HG03565 (cell line): ENCODE data around the gene YAF2.
A peak's percentile ranks its signal among the peaks of the same experiment; 100 is the strongest.
"Not testable (repeated sequence)": the region's sequence is repeated elsewhere in the genome, so short reads cannot be mapped to it uniquely, and the experiment has no call there.

Experiments
- ATAC-seq: cut with Tn5 transposase; IDR thresholded peaks from one replicate; pipeline ENCODE4 v1.9.1; 2021; ENCODE audit warnings: mild to moderate bottlenecking, moderate library complexity; ENCODE audit not compliant: unreplicated experiment

The YAF2 gene

DNA sequence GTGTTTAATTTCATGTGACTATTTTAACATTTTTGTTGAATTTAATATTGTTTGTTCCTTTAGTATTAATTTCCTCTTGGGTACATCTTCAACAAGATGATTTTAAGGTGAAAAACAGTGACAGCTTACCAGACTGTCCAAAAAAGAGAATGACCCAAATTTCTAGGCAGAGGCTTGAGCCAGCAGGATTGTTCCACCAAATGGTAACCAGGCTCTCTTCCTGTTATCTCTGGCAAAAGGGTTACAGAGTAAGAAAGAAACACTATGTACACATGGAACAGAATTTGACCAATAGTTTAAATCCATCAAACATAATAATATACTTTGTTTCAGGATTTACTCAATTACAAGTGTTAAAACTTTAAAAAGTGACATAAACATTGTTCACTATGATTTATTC is 39.0 kb downstream of the YAF2 start:
- ATAC-seq, result no peak

- no peak for ATAC-seq
These were observed 41.1 kb downstream of the YAF2 start for GRCh38 chr12:42196723-42197603.

DNA sequence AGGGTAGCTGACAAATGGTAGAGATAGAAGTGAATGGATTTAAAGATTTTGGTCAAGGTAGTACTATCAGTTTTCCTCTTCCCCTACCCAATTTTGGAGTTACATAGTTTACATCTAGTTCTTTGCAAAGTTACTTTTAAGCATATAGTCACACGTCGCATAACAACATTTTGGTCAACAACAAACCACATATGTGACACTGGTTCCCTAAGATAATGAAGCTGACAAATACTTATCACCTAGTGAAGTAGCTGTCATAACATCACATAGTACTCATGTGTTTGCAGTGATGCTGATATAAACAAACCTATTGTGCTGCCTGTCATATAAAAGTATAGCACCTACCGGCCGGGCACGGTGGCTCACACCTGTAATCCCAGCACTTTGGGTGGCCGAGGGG is 45.4 kb downstream of the YAF2 start:
- no peak for ATAC-seq

DNA sequence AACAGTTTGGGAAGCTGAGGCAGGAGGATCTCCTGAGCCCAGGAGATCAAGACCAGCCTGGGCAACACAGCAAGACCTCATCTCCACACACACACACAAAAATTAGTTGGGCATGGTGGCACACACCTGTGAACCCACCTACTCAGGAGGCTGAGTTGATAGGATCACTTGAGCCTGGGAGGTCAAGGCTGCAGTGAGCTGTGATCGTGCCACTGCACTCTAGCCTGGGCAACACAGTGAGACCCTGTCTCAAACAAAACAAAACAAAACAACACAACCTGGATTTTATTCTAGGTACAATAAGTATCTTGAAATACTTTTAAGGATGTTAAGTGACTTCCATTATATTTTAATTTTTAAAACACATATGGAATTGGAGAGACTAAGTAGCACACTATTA is 45.8 kb downstream of the YAF2 start:
- no peak for ATAC-seq

GRCh38 chr12:42190376-42190775 is 47.7 kb downstream of the YAF2 start:
- no peak for ATAC-seq

- not testable (repeated sequence) for ATAC-seq
These were observed 49.8 kb downstream of the YAF2 start for GRCh38 chr12:42188275-42188674.

- ATAC-seq, result no peak
These were observed 50.2 kb downstream of the YAF2 start for GRCh38 chr12:42187799-42188198.

- ATAC-seq, result peak; percentile 64
These were observed 51.3 kb downstream of the YAF2 start for GRCh38 chr12:42186793-42187192.

GRCh38 chr12:42182394-42182793 is 55.7 kb downstream of the YAF2 start:
- no peak for ATAC-seq

DNA sequence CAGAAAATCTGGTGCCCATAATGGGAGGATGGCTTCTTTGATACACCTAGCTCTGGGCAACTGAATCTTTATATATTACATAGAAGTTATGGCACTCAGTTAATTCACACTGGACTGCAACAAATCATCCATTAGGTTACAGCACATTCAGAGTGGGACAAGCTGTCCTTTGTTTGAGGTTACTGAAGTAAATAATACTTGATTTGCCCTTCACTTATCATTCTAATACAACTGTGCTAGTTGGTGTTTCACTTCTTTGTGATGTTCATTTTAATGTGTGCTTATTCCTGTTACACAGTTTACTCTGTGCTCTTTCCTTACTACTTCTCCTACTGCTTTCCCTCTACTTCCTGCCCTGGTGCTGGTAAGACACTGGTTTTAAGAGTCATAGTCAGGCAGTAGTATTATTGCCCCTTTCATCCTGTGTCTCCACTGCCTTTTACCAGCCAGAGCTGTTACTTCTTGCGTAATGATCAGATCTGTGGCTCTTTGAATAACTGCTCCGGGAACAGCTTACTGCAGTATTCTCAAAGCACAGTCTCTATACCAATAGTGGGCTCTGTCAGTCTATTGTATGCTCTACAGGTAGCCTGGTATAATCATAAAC is 57.0 kb downstream of the YAF2 start:
- ATAC-seq, result no peak

DNA sequence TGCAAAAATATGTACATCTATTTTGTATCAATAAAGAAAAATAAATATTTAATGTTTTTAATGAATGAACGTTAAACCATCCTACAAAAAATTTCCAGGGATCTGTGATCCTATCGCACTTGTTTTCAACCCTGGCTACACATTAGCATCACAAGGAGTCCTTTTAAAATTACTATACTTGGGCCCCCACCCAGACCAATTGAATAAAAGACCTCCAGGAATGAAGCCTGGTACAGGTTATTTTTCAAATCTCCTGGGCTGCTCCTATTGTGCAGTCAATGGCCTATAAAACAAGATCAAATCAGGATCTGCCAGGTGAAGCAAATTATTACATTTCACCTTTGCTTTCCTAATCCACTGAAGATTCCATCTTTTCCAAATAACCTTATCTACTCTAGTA is 59.9 kb downstream of the YAF2 start:
- no peak for ATAC-seq

DNA sequence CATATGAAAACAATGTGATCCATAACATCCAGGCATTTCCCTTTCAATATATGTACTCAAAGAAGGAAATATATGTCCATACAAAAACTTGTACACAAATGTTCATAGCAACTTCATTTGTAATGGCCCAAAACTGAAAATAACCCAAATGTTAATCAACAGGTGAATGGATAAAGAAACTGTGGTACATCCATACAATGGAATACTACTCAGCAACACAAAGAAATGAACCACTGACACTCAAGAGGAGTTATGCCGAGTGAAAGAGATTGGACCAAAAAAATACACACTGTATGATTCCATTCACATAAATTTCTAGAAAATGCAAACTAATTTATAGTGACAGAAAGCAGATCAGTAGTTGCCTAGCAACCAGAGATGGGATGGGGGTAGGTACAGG is 63.1 kb downstream of the YAF2 start:
- no peak for ATAC-seq

DNA sequence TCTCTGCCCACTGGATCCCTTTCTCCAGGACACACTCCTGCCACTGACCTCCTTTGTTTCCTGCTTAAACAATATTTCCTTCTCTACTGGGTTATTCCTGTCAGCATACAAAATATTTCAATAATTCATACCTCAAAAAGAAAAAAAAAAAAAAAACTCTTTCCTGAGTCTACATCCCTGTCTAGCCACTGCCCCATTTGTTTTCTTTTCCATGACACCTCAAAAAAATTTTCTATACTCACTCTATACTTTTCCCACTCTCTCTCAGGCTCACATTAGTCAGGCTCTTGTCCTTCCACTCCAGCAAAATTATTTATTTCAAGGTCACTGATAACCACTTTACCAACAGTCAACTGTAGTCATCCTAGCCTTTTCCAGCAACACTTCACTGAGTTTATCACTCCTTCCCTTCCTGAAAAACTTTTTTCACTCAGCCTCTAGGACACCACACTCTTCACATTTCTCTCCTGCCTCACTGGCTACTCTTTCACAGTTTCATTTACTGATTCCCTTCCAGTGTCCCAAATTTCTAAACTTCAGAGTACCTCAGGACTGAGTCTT is 64.0 kb downstream of the YAF2 start:
- no peak for ATAC-seq

DNA sequence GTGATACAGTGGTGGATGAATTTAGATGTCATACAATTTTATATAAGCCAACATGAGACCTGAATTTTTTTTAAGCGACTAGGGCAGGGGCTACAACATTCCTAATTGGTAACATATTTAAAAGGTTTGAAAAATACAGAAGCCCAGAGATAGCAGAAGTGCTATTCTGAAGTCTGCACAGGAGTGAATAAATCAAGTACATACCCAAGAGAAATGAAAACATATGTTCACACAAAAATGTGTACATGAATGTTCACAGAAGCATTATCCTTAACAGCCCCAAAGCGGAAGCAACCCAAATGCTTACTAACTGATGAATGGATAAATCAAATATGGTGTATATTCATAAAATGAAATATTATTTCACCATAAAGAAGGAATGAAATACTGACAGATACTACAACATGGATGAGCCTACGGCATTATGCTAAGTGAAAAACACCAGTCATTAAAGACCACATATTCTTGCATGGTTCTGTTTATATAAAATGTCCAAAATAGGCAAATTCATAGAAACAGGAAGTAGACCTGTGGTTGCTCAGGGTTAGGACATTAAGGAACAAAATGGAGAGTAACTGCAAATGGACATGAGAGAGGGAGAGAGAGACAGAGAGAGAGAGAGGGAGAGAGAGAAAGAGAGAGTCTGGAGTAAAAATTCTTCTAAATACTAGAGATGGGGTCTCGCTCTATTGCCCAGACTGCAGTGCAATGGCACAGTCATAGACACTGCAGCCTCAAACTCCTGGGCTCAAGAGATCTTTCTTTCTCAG is 65.4 kb downstream of the YAF2 start:
- no peak for ATAC-seq

- no peak for ATAC-seq
These were observed 70.3 kb downstream of the YAF2 start for GRCh38 chr12:42167711-42168110.

GRCh38 chr12:42166501-42166900 is 71.5 kb downstream of the YAF2 start:
- ATAC-seq, result no peak

- ATAC-seq, result no peak
These were observed 74.1 kb downstream of the YAF2 start for GRCh38 chr12:42163913-42164312.

DNA sequence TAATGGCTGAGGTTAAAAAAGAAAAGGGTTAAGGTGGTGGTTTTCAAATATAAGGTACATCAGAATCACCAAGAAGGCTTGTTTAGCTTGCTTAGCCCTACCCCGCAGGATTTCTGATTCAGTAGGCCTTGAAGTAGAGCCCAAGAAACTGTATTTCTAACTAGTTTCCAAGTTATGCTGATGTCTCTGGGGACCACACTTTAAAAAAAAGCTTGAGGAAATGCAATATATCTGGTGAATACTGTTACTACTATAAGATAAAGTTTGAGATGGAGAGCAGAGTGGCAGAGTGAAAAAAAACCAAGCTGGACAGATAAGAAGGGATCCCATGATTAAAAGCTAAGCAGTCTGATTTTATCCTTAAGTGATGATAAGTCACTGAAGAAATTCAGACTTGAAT is 75.1 kb downstream of the YAF2 start:
- no peak for ATAC-seq

DNA sequence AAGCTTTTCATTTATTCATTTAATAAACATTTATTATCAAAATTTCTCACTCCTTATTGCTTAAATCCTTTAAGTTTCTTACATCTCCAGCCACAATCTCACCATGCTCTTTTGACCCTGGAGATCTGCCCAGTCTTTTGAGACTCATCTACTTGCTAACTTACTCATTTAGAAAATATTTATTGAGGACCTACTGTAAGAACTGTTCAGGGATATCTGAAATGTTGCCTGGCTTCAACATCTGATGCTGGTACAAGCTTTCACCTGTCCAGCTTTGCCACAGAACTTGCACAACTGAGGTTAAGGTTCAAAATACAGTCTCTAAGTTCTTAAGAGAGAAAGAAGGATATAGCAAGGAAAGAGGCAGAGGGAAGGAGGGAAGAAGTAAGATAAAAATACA is 75.9 kb downstream of the YAF2 start:
- ATAC-seq, result no peak

- ATAC-seq, result no peak
These were observed 76.5 kb downstream of the YAF2 start for GRCh38 chr12:42161529-42161928.

DNA sequence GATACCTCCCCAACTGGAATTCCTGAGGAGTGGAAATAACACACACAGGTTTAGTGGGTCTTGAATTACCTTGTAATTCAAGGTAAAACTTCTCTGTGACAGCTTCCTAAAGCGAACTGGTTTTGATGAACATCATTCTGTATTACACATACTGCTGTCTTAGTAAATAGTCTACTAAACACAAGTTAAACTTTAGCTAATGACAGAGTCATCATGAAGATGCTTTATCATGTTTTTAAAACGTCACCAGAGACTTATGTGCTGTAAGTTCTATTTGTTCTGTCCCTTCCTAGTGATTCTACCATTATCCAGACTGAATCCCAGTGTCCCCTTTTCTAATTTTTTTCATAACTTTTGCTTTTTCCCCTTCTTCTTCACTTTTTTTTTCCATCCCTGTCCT is 81.8 kb downstream of the YAF2 start:
- ATAC-seq, result no peak
